HuH-7.5 (cell line): ENCODE measurements around the gene GALNT9.

Source experiments
- DNase-seq: peaks from one replicate; pipeline ENCODE4 v3.0.0; 2011; ENCODE audit warnings: low spot score

GALNT9 gene

DNA sequence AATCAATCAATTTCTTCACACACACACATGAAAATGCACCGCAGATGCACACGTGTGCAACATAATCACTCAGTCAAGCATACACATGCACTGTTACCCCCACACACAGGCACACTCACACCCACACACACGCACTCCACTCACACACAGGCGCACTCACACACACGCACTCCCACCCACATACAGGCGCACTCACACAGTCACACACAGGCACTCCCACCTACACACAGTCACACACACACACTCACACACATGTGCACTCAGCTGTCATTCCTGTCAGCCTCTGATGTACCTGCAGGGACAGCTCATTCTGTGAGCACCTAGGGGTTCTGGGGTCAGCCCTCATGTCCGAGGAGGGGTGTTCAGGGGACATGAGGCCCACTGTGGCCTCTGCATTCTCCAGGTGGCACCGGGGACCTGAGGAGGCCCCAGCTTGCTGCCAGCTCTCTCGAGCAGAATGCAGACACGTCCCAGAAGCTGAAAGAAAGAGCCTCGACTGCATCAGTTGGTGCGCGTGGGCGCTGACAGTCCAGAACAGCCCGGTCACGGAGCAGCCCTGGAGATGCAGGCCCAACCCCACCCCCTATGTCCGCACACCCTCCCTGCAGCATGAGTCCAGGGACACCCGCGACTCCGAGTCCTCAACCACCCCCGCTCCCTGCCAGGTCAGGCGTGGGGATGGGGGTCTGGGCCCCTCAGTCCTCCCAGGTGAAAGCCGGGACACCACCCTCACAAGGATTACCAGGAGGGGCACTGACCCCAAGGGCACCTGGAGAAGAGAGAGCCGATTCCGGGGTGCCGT is 115.8 kb downstream of the GALNT9 start:
- no peak for DNase-seq

DNA sequence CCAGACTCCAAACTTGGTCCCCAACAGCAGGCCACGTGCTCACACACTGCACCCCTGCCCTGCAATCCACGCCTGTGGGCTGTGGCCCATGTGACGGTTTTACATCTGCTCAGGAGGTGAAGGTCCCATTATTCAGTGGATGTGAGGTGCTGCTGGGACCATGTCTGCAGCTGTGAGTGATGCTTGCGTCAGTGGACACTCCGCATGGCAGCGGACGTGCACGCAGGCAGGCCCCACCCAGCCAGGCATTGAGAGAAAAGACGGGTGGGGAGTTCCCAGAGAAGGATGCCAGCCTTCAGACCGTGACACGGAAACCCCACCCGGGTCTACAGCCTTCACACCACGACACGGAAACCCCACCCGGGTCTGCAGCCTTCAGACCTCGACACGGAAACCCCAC is 117.6 kb downstream of the GALNT9 start:
- no peak for DNase-seq

- DNase-seq: no peak
Observed at GRCh38 chr12:132211326-132211725, 118.1 kb downstream of the GALNT9 start.

DNA sequence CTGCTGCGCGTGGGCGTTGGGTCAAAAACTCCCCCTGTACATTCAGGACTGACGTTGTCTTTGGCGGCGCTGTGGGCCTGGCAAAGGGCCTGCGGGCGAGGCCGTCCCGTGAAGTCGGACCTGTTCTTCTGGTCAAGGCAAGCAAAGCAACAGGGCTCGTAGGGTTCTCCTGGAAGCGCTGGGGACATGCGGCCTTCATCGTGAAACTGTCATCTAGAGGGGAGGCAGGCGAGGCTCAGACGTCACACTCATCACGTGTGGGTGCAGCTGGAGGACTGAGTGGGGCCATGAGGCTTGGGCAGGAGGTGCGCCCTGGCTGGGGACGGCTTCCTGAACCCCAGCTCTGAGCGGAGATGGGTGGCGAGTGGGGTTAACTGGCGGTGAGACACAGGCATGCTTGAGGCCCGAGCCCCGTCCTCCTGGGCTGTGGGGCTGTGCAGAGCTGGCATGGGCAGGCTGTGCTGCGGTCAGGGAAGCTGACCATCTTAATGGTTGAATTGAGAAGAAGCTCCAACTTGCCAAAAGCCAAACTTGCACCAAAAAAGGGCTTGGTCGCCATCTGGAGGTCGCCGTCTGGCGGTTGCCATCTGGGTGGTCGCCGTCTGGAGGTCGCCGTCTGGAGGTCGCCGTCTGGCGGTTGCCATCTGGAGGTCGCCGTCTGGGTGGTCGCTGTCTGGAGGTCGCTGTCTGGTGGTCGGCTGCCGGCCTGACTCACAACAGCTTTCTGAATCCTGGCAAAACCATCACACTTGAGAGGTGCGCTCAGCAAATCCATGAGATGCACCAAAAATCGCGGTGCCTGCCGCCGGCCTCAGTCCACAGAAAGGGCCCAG is 119.0 kb downstream of the GALNT9 start:
- DNase-seq: no peak

DNA sequence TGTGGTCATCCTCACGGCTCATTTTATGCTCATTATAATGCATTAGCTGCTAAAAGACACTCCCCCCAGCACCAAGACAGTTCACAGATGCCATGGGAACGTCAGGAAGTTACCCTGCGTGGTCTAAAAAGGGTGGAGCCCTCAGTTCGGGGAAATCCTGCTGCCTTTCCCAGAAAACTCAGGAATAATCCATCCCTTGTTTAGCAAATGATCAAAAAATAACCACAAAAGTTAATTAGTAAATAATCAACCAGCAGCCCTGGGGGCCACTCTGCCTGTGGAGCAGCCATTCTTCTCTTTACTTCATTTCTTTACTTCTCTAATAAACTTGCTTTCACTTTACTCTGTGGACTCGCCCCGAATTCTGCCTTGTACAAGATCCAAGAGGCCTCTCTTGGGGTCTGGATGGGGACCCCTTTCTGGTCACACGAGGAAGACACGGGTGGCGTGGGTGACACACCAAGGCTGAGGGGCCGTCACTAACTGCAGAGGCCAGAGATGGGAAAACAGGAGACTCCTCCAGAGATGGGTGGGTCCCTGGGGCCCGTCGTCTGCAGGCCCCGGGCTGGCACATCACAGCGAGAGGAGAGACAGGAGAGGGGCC is 119.7 kb downstream of the GALNT9 start:
- DNase-seq: no peak

GRCh38 chr12:132208153-132208823 is 121.1 kb downstream of the GALNT9 start:
- DNase-seq: no peak

DNA sequence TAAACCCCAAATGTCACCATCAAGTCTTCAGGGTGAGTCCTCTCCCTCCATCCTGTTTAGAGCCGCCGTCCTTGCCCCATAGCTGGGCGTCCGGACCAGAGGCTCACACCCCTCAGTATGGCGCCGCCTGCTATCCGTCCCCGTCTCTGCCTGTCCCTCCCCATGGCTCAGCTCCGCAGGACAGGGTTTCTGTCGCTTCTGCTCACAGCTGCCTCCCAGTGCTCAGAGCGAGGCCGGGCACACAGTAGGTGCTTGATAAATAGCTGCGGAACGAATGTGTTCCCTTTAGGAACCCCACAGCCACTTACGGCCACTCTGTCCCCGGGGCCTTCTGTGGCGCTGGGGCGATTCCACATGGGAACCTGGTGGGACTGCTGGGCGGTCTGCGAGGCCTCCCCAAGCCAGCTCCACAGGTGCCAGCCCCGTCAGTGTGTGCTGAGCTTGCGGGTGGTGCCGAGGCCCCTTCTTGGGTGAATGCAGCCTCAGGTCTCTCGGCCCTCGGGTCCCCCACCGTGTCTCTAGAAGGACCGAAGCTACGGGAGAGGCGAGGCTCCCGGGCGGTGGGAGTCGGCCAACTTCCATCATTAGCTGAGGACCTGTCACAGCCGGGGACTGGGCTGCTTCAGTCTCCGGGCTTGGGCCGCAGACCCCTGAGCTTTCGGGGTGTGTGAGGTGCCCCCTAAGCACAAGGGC is 122.2 kb downstream of the GALNT9 start:
- no peak for DNase-seq

- no peak for DNase-seq
Observed at GRCh38 chr12:132206046-132206434, 123.3 kb downstream of the GALNT9 start.

DNA sequence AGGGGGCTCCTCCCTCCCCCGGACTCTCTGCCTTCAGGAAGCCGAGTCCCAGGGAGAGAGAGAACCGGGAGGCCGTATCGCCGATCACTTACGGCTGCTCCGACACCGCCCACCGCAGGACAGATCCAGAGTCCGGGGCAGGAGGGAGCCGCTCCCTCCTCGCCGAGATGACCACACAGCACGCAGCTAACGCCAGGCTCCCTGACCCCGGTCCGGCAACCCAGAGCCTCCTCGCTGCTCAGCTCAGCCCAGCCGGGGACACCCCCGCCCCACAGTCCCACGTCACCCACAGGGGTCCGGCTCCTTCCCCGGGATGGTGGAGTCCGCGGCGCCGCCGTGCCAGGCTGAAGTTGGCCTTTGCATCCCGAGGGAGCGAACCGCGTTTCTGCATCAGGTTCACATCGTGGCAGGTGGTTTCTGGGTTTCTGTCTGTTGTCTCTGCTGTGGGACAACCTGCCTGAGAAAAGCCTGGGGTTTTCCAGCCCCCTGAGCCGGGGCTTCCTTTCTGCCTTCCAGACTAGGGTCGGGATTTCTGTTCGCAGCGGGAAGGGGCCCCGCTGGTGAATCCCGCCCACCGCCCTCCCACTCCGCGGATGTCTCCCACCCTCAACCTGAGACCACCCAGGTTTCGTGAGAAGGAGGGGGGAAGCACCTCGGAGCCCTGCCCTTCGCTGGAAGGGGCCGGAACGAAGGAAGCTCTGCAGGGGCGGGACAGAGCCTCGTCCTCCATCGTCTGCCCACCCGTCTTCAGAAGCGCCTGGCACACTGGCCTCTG is 123.9 kb downstream of the GALNT9 start:
- DNase-seq: no peak

DNA sequence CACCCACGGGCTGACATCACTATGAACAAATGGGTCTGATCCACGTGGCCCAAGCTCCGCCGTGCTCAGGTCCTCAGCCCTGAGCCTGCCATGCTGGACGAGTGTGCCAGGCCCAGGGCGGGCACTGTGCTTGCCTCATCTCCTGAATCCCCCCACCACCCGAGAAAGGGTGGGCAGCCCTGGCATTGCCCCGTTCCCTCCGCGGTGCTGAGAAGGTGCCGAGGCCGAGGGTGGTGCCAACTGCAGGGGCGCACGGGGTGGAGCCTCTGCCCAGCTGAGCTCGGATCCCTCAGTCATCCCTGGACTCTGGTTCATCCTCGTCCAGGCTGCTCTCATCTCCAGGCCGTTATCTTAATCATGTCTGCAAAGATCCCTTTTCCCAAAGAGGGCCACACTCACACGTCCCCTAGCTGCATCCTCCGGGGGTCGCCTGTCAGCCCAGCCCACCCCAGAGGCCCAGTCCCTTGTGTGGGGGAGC is 124.6 kb downstream of the GALNT9 start:
- DNase-seq: no peak

- no peak for DNase-seq
Observed at GRCh38 chr12:132204063-132204792, 125.2 kb downstream of the GALNT9 start.

- no peak for DNase-seq
Observed at GRCh38 chr12:132202929-132203721, 126.3 kb downstream of the GALNT9 start.

DNA sequence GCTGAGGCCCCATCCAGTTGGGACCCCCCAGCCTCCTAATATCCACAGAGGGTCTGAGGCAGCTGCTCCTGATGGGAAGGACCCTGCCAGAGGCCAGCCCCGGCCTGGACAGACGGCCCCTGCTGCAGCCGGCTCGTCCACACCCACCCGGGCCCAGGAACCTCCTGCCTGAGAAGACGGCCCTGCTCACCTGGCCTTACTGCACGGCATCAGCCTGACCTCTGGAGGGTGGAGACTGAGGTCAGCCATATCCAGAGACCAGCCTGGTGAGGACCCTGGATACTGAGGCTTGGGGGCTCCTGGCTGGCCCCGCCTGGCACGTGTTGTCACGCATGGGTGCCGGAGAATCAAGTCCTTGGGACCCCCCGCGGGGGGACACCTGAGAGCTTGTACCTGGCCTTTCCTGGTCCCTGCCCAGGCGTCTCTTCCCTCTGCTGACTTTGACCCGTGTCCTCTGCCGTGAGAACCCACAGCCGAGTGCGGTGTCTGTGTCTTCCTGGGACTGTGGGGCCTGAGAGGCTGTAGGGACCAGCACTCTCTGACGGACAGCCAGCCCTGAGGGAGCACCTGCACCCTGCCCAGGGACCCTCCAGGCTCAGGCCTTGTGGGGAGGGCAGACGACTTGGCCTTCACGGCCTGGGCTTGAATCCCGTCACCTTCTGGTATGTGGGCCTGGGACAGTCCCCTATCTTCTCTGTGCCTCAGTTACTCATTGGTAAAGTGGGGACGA is 127.8 kb downstream of the GALNT9 start:
- DNase-seq: no peak

DNA sequence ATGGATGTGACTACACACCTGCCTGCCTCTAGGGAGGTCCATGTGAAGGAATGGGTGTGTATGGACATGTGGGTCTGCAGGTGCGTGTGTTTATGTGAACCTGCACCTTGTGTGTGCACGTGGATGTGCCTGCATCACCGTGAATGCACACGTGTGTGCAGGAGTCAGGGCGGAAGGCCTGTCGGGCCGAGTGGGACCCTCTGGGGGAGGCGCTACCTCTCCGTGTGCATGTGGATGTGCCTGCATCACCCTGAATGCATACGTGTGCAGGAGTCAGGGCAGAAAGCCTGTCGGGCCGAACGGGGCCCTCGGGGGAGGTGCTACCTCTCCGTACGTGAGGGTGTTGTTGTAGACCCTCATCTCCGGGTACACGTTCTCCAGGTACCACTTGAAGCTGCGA is 128.6 kb downstream of the GALNT9 start:
- no peak for DNase-seq

DNA sequence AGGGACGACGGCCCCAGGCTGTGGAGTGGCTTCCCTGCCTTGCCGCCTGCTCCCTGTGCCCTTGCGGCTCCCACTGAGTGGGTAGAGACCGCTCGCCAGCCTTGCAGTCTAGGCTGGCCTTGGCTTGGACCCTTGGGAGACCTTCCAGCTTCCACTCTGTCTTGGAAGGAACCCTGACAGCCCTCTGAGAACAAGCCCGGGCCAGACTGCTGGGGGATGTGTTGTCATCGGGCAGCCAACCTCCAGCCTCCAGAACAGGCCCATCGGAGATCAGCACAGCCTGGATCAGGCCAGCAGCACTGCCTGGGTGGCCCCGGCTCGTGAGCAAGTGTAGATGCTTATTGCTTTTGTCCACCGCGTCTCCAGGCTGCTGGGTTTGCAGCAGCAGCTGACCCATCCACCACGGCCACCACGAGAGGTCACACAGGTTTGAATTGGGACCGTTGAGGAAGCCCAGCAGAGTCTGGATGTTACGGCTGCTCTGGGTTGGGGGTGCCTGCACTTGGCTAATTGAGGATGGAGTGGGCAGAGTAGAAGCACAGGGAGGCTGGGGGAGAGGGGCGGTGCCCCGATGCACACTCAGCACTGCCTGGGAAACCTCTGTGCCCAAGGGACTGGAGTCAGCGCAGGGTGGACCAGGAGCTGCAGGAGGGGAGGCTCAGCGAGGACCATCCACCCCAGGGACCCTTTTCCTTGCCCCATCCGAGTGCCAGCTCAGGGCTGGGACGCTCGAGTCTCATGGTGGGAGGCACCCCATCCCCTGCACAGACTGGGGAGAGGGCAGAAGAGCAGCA is 129.7 kb downstream of the GALNT9 start:
- DNase-seq: no peak

- DNase-seq: no peak
Observed at GRCh38 chr12:132199101-132199500, 130.3 kb downstream of the GALNT9 start.

DNA sequence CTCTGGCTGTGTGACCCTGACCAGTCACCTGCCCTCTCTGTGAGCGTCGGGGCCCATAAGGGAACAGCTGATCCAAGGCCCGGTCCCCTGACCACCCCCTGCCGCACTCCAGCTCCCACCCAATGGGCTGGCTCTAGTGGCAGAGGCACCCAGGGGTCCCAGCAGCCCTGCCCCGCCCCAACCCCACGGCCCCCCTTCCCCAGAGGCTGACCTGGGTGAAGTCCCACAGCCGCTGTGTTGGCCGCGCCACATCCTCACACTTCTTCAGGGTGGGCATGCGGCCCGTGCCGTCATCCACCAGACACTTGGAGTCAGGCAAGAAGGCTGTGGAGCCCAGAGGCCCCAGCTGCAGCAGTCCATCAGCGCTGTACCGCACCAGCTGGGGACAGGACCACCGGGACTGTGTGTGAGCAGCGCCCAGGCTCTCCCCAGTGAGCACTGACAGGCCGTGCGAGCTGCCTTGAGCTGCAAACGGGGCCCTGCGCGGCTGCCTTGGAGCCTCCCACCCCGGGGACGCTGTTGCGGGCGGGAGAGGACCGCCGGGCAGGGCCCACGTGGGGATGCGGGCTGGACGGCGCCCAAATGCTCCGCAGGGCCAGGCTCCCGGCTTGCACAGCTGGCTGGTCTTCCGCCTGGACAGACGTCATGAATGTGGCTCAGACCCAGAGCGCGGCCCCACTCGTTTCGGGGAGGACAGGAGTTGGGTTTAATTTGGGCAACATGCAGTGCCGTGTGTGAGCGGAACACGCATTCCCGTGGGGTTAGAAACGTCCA is 131.6 kb downstream of the GALNT9 start:
- no peak for DNase-seq
